Measurements from ENCODE around the gene DNAH11.

DNA sequence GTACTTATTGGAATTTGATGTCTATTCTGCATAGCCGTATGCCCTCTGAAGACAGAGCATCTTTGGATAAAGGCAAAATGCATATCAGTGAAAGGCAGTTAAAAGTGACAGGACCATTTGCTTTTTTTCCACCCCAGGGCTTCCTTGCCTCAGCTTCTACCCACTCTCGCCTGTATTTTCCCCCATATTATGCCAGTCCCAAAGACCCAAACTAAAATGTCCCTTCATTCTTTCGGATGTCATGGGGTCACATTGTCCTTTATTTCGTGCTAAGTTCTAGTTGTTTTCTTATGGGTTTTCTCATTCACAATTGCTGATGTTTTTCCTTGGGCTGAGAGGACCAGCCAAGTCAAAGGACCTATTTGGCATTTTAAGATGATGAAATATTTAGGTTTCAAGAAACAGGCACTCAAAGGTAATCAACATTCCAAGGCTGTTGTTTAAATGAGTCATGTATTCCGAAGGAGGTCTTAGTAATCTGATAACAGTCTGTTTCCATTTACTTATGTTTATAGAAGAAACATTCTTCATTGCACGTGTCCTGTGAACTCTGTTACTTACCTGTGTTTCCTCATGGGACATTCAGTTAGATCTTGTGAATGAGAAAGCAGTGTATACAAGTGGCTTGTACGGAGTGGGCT lies 74.1 kb downstream of the DNAH11 start:
- TF ChIP-seq EZH2 (IDR thresholded peaks at IDR 0.05; ENCODE audit: low read length, unreplicated experiment) (no peak), CTCF (conservative IDR thresholded peaks at IDR 0.05; ENCODE audit: low read depth, low read length) (no peak)

All from PC-3 (cell line).